Measurements from ENCODE around the gene CCBE1. TPM values are rescaled to one million over a fixed set of nuclear protein-coding genes. Genes with fewer than 3 reads are reported as not detected.
"Not testable (repeated sequence)": the region's sequence is repeated elsewhere in the genome, so short reads cannot be mapped to it uniquely, and the experiment has no call there.

The CCBE1 gene
- total RNA-seq, 2 donors from 2014 or later, result not detected

DNA sequence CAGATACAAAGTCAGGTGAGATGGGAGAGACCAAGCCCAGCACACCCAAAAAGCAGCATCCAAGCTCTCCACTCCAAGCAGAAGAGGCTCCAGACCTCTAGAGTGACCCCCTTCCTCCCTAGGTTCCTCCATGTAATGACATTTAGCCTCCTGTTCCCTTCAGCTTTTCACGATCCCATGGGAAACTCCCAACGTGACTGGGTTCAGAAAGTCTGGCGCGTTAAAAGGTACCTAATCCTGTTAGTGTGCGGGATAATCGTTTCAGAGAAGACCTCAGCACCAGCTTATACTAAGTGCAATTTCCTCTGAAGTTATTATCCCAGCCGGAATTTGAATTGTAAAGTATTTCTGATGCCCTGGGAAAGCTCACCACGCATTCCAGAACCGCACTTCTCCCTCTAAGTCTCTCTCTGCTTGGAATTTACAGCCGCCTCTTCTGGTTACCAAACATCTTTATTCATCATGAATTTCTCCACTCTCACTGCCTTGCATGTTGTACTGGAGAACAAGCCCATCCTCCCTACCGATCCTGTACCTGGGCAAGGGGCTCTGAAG, 46.9 kb downstream of the CCBE1 start:
- ATAC-seq, result no peak
- Mint-ChIP-seq H3K4me1 (ENCODE audit: low read depth in 2 of 2) (no peaks in the 10 kb centered on the region), H3K27me3 (no peaks in the 10 kb centered on the region), H3K36me3 (no peaks in the 10 kb centered on the region), H3K27ac (no peak overlapping the region), H3K9me3 (no peaks in the 10 kb centered on the region), H3K4me3 (no peak overlapping the region)
- DNase-seq (ENCODE audit: low spot score), result no peak

GRCh38 chr18:59649591-59649990, 47.6 kb downstream of the CCBE1 start:
- DNase-seq (ENCODE audit: low spot score), result no peak
- no peak for ATAC-seq
- H3K36me3 Mint-ChIP-seq, result no peaks in the 10 kb centered on the region

DNA sequence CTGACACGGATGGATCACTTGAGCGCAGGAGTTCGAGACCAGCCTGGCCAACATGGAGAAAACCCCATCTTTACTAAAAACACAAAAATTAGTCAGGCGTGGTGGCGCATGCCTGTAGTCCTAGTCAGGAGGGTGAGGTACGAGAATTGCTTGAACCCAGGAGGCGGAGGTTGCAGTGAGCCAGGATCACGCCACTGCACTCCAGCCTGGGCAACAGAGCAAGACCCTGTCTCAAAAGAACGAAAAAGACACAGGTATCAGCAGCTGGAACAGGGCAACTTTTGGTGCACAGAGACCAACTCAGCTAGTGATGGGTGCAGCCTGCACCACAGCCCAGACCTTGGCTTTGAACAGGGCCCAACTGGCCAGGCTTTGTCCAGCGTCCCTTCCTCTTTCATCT, 48.8 kb downstream of the CCBE1 start:
- H3K27ac Mint-ChIP-seq, H3K36me3 Mint-ChIP-seq, H3K4me3 Mint-ChIP-seq: not testable (repeated sequence)

More at GRCh38 chr18:59649591-59649990, 47.6 kb downstream of the CCBE1 start:
- no peaks in the 10 kb centered on the region for H3K9me3 Mint-ChIP-seq
- no peak overlapping the region for H3K27ac Mint-ChIP-seq
- H3K4me3 Mint-ChIP-seq, result no peak overlapping the region
- no peaks in the 10 kb centered on the region for H3K27me3 Mint-ChIP-seq
- H3K4me1 Mint-ChIP-seq (ENCODE audit: low read depth in 2 of 2), result no peaks in the 10 kb centered on the region

DNA sequence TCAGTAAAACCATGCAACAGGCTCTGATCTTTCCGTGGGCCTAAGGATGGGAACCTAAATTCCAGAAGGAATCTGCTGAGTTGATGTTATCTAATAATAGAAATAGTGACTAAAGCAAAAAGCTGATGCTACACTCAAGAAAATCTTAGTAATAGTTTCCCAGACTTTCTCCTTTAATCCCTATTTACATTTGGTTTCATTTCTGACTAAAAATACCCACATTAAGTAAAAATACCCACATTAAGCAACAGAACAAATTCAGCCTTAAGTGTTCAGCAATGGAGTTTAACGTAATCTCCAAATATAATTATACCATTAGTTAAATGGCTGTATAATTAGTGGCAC, 50.3 kb downstream of the CCBE1 start:
- ATAC-seq (no peak), DNase-seq (ENCODE audit: low spot score) (no peak)
- Mint-ChIP-seq H3K36me3 (no peaks in the 10 kb centered on the region), H3K4me1 (ENCODE audit: low read depth in 2 of 2) (no peaks in the 10 kb centered on the region), H3K9me3 (no peaks in the 10 kb centered on the region), H3K4me3 (no peak overlapping the region), H3K27ac (no peak overlapping the region), H3K27me3 (no peaks in the 10 kb centered on the region)

More for the DNA sequence above, 48.8 kb downstream of the CCBE1 start:
- not testable (repeated sequence) for H3K9me3 Mint-ChIP-seq; H3K27me3 Mint-ChIP-seq; H3K4me1 Mint-ChIP-seq (ENCODE audit: low read depth in 2 of 2); DNase-seq (ENCODE audit: low spot score); ATAC-seq

DNA sequence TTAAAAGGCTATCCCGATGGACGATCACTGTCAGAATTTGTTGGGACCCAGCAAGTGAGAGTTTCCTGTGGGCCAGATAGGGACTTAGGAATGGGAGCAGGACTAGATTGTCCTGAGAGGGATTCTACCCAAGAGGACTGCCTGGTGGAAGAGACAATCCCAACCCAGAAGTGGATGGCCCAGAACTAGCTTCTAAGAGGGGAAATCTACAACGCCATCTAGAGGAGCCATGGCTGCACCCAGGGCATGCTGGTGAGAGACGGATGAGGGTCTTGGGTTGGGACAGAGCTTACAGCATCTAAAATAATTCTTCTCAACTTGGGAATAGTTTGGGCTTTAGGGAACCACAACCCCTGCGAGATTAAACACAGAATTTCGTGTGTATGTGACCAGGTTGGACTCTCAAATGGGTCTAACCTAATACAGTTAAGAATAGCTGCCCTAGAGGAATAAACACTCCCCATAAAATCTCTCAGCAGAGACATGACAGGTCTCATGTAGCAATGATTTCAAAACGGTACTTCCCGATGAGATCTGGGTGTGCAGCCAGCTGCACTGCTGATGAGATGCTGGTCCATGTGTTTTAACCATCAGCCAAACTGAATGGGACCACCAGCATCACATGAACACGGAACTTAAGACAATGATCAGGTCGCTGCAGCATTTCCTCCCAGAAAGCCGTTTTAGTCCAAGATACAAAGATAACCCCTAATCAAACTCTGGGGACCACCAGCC, 50.8 kb downstream of the CCBE1 start:
- no peaks in the 10 kb centered on the region for H3K4me1 Mint-ChIP-seq (ENCODE audit: low read depth in 2 of 2)
- no peak overlapping the region for H3K27ac Mint-ChIP-seq
- ATAC-seq, result no peak
- no peaks in the 10 kb centered on the region for H3K9me3 Mint-ChIP-seq
- H3K27me3 Mint-ChIP-seq, result peaks cover 0 to 5% of the 10 kb centered on the region in 2 donors
- H3K4me3 Mint-ChIP-seq, result no peak overlapping the region
- no peaks in the 10 kb centered on the region for H3K36me3 Mint-ChIP-seq
- no peak for DNase-seq (ENCODE audit: low spot score)

- Mint-ChIP-seq H3K4me3 (no peak overlapping the region), H3K4me1 (ENCODE audit: low read depth in 2 of 2) (no peaks in the 10 kb centered on the region), H3K36me3 (no peaks in the 10 kb centered on the region), H3K27ac (no peak overlapping the region), H3K9me3 (no peaks in the 10 kb centered on the region), H3K27me3 (peaks cover 0 to 16% of the 10 kb centered on the region in 2 donors)
- DNase-seq (ENCODE audit: low spot score) (no peak), ATAC-seq (no peak)
These were observed 53.5 kb downstream of the CCBE1 start for GRCh38 chr18:59643740-59644139.

- Mint-ChIP-seq H3K4me3 (no peak overlapping the region), H3K9me3 (no peaks in the 10 kb centered on the region), H3K36me3 (no peaks in the 10 kb centered on the region), H3K4me1 (ENCODE audit: low read depth in 2 of 2) (no peaks in the 10 kb centered on the region), H3K27ac (no peak overlapping the region), H3K27me3 (peaks cover 6 to 16% of the 10 kb centered on the region in 2 donors)
- ATAC-seq (no peak), DNase-seq (ENCODE audit: low spot score) (no peak)
These were observed 56.5 kb downstream of the CCBE1 start for GRCh38 chr18:59640721-59641120.

GRCh38 chr18:59639821-59640220, 57.4 kb downstream of the CCBE1 start:
- Mint-ChIP-seq H3K36me3 (no peaks in the 10 kb centered on the region), H3K27ac (no peak overlapping the region), H3K4me1 (ENCODE audit: low read depth in 2 of 2) (no peaks in the 10 kb centered on the region), H3K9me3 (no peaks in the 10 kb centered on the region), H3K4me3 (no peak overlapping the region), H3K27me3 (peaks cover 7 to 23% of the 10 kb centered on the region in 2 donors)
- DNase-seq (ENCODE audit: low spot score) (no peak), ATAC-seq (no peak)

DNA sequence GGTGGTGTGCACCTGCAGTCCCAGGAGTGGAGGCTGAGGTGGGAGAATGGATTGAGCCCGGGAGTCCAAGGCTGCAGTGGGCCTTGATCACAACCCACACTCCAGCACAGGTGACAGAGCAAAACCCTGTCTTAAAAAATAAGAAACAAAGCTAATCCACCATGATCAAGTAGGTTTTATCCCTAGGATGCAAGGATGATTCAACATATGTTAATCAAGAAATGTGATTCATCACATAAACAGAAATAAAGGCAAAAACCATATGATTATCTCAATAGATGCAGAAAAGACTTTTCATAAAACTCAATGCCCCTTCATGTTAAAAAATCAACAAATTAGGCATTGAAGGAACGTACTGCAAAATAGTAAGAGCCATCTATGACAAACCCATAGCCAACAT, 58.1 kb downstream of the CCBE1 start:
- Mint-ChIP-seq H3K27ac (no peak overlapping the region), H3K4me1 (ENCODE audit: low read depth in 2 of 2) (no peaks in the 10 kb centered on the region), H3K4me3 (no peak overlapping the region), H3K27me3 (peaks cover 9 to 23% of the 10 kb centered on the region in 2 donors), H3K36me3 (no peaks in the 10 kb centered on the region), H3K9me3 (no peaks in the 10 kb centered on the region)
- ATAC-seq (no peak), DNase-seq (ENCODE audit: low spot score) (no peak)

DNA sequence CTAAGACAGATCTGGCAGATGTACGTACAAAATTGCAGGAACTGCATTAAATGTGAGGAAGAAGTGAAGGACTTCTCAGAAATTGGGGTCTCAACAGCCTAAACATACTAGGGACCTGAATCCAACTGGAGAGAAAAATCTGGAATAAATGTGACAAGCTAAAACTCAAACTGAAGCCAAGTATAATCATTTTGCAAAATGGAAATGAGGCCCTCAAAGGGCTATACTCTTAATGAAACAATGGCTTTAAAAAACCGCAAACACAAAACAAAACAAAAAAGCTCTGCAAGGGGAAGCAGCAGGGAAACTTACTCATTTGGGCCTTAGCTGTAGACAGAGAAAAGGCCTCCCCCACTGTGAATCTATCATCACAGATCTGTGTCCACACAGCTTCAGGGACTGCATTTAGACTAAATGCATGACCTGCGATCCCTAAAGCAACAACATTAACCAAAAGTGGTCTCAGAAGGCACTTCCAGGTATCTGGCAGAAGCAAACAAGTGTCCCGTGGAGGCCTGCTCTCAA, 63.2 kb downstream of the CCBE1 start:
- DNase-seq (ENCODE audit: low spot score) (no peak), ATAC-seq (no peak)
- Mint-ChIP-seq H3K4me3 (no peak overlapping the region), H3K4me1 (ENCODE audit: low read depth in 2 of 2) (no peaks in the 10 kb centered on the region), H3K27ac (no peak overlapping the region), H3K36me3 (no peaks in the 10 kb centered on the region), H3K9me3 (peaks cover 3% of the 10 kb centered on the region), H3K27me3 (peaks cover 9 to 13% of the 10 kb centered on the region in 2 donors)

DNA sequence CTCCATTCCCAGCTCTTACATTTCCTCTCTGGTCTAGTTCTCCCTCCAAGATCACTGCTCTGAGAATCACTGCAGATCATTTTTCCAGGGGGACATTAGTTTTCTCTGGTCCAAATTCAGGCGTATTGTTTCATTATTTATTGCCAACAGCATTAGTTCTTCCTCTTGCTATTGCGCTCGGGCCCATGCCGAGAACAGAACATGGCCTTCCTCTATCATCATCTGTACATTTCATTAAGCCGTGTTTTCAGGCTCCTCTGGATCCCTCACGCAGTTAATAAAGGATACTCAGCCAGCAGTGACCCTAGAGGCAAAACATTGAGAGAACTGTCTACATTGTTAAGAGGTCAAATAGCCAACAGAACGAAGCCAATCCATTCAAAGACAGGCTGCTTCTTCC, 63.9 kb downstream of the CCBE1 start:
- Mint-ChIP-seq H3K9me3 (peaks cover 3% of the 10 kb centered on the region), H3K4me1 (ENCODE audit: low read depth in 2 of 2) (no peaks in the 10 kb centered on the region), H3K27ac (no peak overlapping the region), H3K4me3 (no peak overlapping the region), H3K36me3 (no peaks in the 10 kb centered on the region), H3K27me3 (peaks cover 9 to 16% of the 10 kb centered on the region in 2 donors)
- ATAC-seq, result no peak
- DNase-seq (ENCODE audit: low spot score), result no peak

- ATAC-seq (no peak), DNase-seq (ENCODE audit: low spot score) (no peak)
- Mint-ChIP-seq H3K9me3 (peaks cover 3% of the 10 kb centered on the region), H3K4me3 (no peak overlapping the region), H3K27me3 (peaks cover 8 to 16% of the 10 kb centered on the region in 2 donors), H3K4me1 (ENCODE audit: low read depth in 2 of 2) (no peaks in the 10 kb centered on the region), H3K36me3 (no peaks in the 10 kb centered on the region), H3K27ac (no peak overlapping the region)
These were observed 65.5 kb downstream of the CCBE1 start for GRCh38 chr18:59631583-59632181.

DNA sequence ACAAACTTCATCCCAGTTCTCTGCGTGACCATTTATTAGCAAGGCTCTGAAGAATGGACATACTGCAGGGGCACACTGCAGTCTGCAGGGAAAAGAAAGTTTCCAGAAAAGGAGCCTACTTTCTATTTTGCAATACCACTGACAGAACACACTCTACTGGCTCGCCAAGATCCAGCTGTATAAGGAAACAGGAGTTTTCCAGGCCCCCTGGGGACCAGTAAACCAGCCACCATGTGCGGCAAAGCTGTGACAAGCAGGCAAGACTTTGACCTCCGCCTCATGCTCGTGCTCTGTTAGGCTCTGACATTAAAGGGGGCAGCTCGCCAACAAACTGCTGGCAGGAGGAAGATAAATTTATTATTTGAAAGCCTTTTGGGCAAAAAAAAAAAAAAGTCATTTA, 67.3 kb downstream of the CCBE1 start:
- peaks cover 4 to 9% of the 10 kb centered on the region in 2 donors for H3K27me3 Mint-ChIP-seq
- DNase-seq (ENCODE audit: low spot score) (no peak), ATAC-seq (no peak)
- no peak overlapping the region for H3K27ac Mint-ChIP-seq
- H3K36me3 Mint-ChIP-seq, result no peaks in the 10 kb centered on the region
- no peak overlapping the region for H3K4me3 Mint-ChIP-seq
- H3K4me1 Mint-ChIP-seq (ENCODE audit: low read depth in 2 of 2), result no peaks in the 10 kb centered on the region
- H3K9me3 Mint-ChIP-seq, result peaks cover 3% of the 10 kb centered on the region

DNA sequence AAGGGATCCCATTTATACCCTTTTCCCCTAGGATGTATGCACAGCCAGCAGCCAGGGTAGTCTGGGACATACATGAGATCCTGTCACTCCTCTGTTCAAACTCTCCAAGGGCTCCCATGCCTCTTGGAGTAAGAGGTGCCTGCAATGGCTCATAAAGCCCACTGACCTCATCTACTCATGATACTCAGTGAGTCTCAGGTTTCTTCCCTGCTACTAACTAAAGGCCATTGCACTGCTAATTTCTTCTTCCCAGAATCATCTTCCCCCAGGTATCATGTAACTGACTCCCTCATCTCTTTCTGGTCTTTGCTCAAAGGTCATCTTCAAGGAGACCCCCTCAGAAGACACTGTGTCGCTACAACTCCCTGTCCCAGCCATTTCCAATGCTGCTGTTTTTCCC, 68.2 kb downstream of the CCBE1 start:
- H3K4me3 Mint-ChIP-seq, result no peak overlapping the region
- no peaks in the 10 kb centered on the region for H3K4me1 Mint-ChIP-seq (ENCODE audit: low read depth in 2 of 2)
- no peaks in the 10 kb centered on the region for H3K36me3 Mint-ChIP-seq
- peaks cover 3% of the 10 kb centered on the region for H3K9me3 Mint-ChIP-seq
- ATAC-seq, result no peak
- DNase-seq (ENCODE audit: low spot score), result no peak
- H3K27ac Mint-ChIP-seq, result no peak overlapping the region
- peaks cover 0 to 9% of the 10 kb centered on the region in 2 donors for H3K27me3 Mint-ChIP-seq
